CD14-positive monocyte (primary cell): ENCODE measurements around the gene TSPAN15. TPM values are rescaled to one million over a fixed set of nuclear protein-coding genes. Genes with fewer than 3 reads are reported as not detected.

Experiments
- DNase-seq, 3 donors: peaks; one replicate each; pipeline ENCODE4 v3.0.0-alpha.2; 2011 to 2022
- H2AFZ ChIP-seq: 2 replicates; pipeline ENCODE4 v1.6.0; 2012; ENCODE audit warnings: mild to moderate bottlenecking, low read depth, low read length, inconsistent platforms; ENCODE audit not compliant: insufficient read depth, poor library complexity, severe bottlenecking
- H3K27ac ChIP-seq, 2 donors: 1 replicate in 1 of 2; 2 replicates in 1 of 2; pipeline ENCODE4 v1.5.1; 2012 to 2013; ENCODE audit warnings: low read length in 2 of 2, control low read depth in 1 of 2, inconsistent platforms in 1 of 2, low read depth in 1 of 2, mild to moderate bottlenecking in 1 of 2
- H3K27me3 ChIP-seq, 2 donors: one replicate each; pipeline versions ENCODE4 v1.6.0 to v1.6.1; 2011 to 2013; ENCODE audit warnings: low read length in 2 of 2; ENCODE audit not compliant: control insufficient read depth in 2 of 2, insufficient read depth in 2 of 2
- H3K36me3 ChIP-seq, 2 donors: replicated peaks in 1 of 2; 1 replicate in 1 of 2; 2 replicates in 1 of 2; pipeline versions ENCODE4 v1.5.1 to v1.6.1; 2012 to 2013; ENCODE audit warnings: low read length in 2 of 2, control low read depth in 1 of 2, inconsistent platforms in 1 of 2, mild to moderate bottlenecking in 1 of 2; ENCODE audit not compliant: insufficient read depth in 2 of 2, control insufficient read depth in 1 of 2
- H3K4me1 ChIP-seq, 2 donors: 1 replicate in 1 of 2; 2 replicates in 1 of 2; pipeline versions ENCODE4 v1.5.1 to v1.6.1; 2012 to 2013; ENCODE audit warnings: low read length in 2 of 2, control low read depth in 1 of 2, inconsistent platforms in 1 of 2, mild to moderate bottlenecking in 1 of 2, moderate library complexity in 1 of 2; ENCODE audit not compliant: insufficient read depth in 2 of 2, control insufficient read depth in 1 of 2
- H3K4me2 ChIP-seq: replicated peaks from 2 replicates; pipeline ENCODE3; 2012; ENCODE audit warnings: low read length, moderate library complexity, mild to moderate bottlenecking; ENCODE audit not compliant: poor library complexity, severe bottlenecking; ENCODE audit errors: extremely low read depth
- H3K4me3 ChIP-seq, 3 experiments: fragments of 200-600 bp in 1 of 3; sonication (generic) in 1 of 3; replicated peaks in 1 of 3; 1 replicate in 2 of 3; 2 replicates in 1 of 3; pipeline ENCODE4 v1.5.1; 2011 to 2013; ENCODE audit warnings: low read length in 3 of 3, mild to moderate bottlenecking in 3 of 3, control low read depth in 2 of 3, low read depth in 2 of 3, inconsistent platforms in 1 of 3, moderate library complexity in 1 of 3
- H3K79me2 ChIP-seq: 2 replicates; pipeline ENCODE4 v1.6.0; 2012; ENCODE audit warnings: mild to moderate bottlenecking, control low read depth, inconsistent platforms, low read length, moderate library complexity; ENCODE audit not compliant: insufficient read depth
- H3K9ac ChIP-seq: 2 replicates; pipeline ENCODE4 v1.6.0; 2017; ENCODE audit warnings: low read length, mild to moderate bottlenecking; ENCODE audit not compliant: insufficient read depth, poor library complexity, severe bottlenecking
- H3K9me3 ChIP-seq, 2 donors: replicated peaks in 1 of 2; 1 replicate in 1 of 2; 2 replicates in 1 of 2; pipeline versions ENCODE4 v1.5.1 to v1.6.1; 2012 to 2013; ENCODE audit warnings: low read length in 2 of 2, control low read depth in 1 of 2; ENCODE audit not compliant: control insufficient read depth in 1 of 2, insufficient read depth in 1 of 2
- H4K20me1 ChIP-seq: 2 replicates; pipeline ENCODE4 v1.6.0; 2012; ENCODE audit warnings: mild to moderate bottlenecking, low read length, control low read depth, moderate library complexity; ENCODE audit not compliant: insufficient read depth
- H3K27ac Mint-ChIP-seq, 7 donors: one replicate each; pipeline ENCODE4 v1.8.0; 2020; ENCODE audit warnings: mild to moderate bottlenecking in 7 of 7, mixed read lengths in 7 of 7, moderate library complexity in 6 of 7, inconsistent platforms in 2 of 7
- H3K27me3 Mint-ChIP-seq, 3 donors: one replicate each; pipeline ENCODE4 v1.8.0; 2021 to 2022; ENCODE audit warnings: low read depth in 3 of 3, mild to moderate bottlenecking in 3 of 3, mixed read lengths in 3 of 3, moderate library complexity in 3 of 3, inconsistent platforms in 1 of 3
- H3K36me3 Mint-ChIP-seq, 2 donors: one replicate each; pipeline ENCODE4 v1.8.0; 2020; ENCODE audit warnings: mixed read lengths in 2 of 2, inconsistent platforms in 1 of 2, mild to moderate bottlenecking in 1 of 2
- H3K4me1 Mint-ChIP-seq: one replicate; pipeline ENCODE4 v1.8.0; 2020; ENCODE audit warnings: mild to moderate bottlenecking, mixed read lengths
- H3K4me3 Mint-ChIP-seq, 2 donors: one replicate each; pipeline ENCODE4 v1.8.0; 2020; ENCODE audit warnings: mild to moderate bottlenecking in 2 of 2, mixed read lengths in 2 of 2, moderate library complexity in 1 of 2
- H3K9me3 Mint-ChIP-seq, 7 donors: one replicate each; pipeline ENCODE4 v1.8.0; 2020 to 2022; ENCODE audit warnings: mixed read lengths in 7 of 7, mild to moderate bottlenecking in 6 of 7, moderate library complexity in 6 of 7, inconsistent platforms in 2 of 7
- CTCF ChIP-seq: fragments of 200-600 bp; IDR thresholded peaks from one replicate; pipeline ENCODE4 v1.8.0; 2022; ENCODE audit warnings: antibody characterized with exemption, mild to moderate bottlenecking
- WGBS: methylation state at CpG from one replicate; pipeline ENCODE4 v1.1.5; 2013; ENCODE audit warnings: missing lambda C conversion rate; ENCODE audit not compliant: insufficient coverage; 5-methylcytosine and 5-hydroxymethylcytosine counted together
- intact Hi-C, 2 donors: fragments of 100-400 bp; cut with micrococcal nuclease; formaldehyde crosslinking; loops; one replicate each; pipeline versions ENCODE4 v1.15.0 to v1.15.1; 2023
- polyA plus RNA-seq, 3 donors: library from polyadenylated mRNA; depleted of rRNA in 1 of 3; unstranded in 2 of 3; stranded (reverse) in 1 of 3; fragments of 300-500 nt in 2 of 3; fragments of >200 nt in 1 of 3; fragmentation: Illumina TruSeq in 2 of 3; gene quantifications; 1 replicate in 2 of 3; 2 replicates in 1 of 3; pipeline ENCODE4 v1.2.3, GENCODE V29; 2012 to 2021

The TSPAN15 gene
- polyA plus RNA-seq, 3 donors = 0.22 to 0.39 TPM; not detected in 1

- peaks cover under 1% of the 10 kb centered on the region in 2 donors for H3K4me1 ChIP-seq
- no peaks in the 10 kb centered on the region for H4K20me1 ChIP-seq
- H3K27me3 Mint-ChIP-seq = peaks cover 9 to 14% (median 10%) of the 10 kb centered on the region in 3 donors
- no peak overlapping the region for H3K4me2 ChIP-seq
- DNase-seq = no peak
- H3K27me3 ChIP-seq = peaks cover 8 to 13% of the 10 kb centered on the region in 2 donors
- peaks cover 0 to 2% of the 10 kb centered on the region in 2 donors for H3K36me3 Mint-ChIP-seq
- H3K9ac ChIP-seq = no peak overlapping the region
- H3K27ac ChIP-seq = no peak overlapping the region
- H3K4me3 Mint-ChIP-seq = no peak overlapping the region
- intact Hi-C loops = no loop called here
- H3K9me3 Mint-ChIP-seq = peaks cover 0 to 2% (median 0%) of the 10 kb centered on the region in 7 donors
- H3K9me3 ChIP-seq = no peaks in the 10 kb centered on the region
- WGBS = 97% methylated on average over 6 of the region's 8 CpGs
- no peaks in the 10 kb centered on the region for H3K36me3 ChIP-seq
- TF ChIP-seq CTCF = no peak
- peaks cover 7% of the 10 kb centered on the region for H3K4me1 Mint-ChIP-seq
- H3K4me3 ChIP-seq = no peak overlapping the region
- no peaks in the 10 kb centered on the region for H3K79me2 ChIP-seq
- H3K27ac Mint-ChIP-seq = no peak overlapping the region
- no peak overlapping the region for H2AFZ ChIP-seq
Measured at GRCh38 chr10:69456880-69457693, 5.8 kb downstream of the TSPAN15 start.

- H3K36me3 Mint-ChIP-seq = peaks cover 0 to under 1% of the 10 kb centered on the region in 2 donors
- Histone ChIP-seq H3K27ac (no peak overlapping the region), H3K4me1 (no peaks in the 10 kb centered on the region), H3K9ac (no peak overlapping the region), H3K4me2 (no peak overlapping the region), H3K36me3 (no peaks in the 10 kb centered on the region), H2AFZ (no peak overlapping the region), H3K4me3 (no peak overlapping the region), H3K79me2 (no peaks in the 10 kb centered on the region), H4K20me1 (no peaks in the 10 kb centered on the region), H3K9me3 (no peaks in the 10 kb centered on the region), H3K27me3 (peaks cover 2 to 6% of the 10 kb centered on the region in 2 donors)
- H3K27me3 Mint-ChIP-seq = peaks cover 3 to 9% (median 5%) of the 10 kb centered on the region in 3 donors
- no peak overlapping the region for H3K27ac Mint-ChIP-seq
- intact Hi-C loops = no loop called here
- H3K4me1 Mint-ChIP-seq = peaks cover 6% of the 10 kb centered on the region
- WGBS = 100% methylated on average over 4 of the region's 5 CpGs
- no peak overlapping the region for H3K4me3 Mint-ChIP-seq
- peaks cover 0 to 2% (median 0%) of the 10 kb centered on the region in 7 donors for H3K9me3 Mint-ChIP-seq
- DNase-seq = no peak
- no peak for TF ChIP-seq CTCF
Measured at GRCh38 chr10:69457771-69458237, 6.5 kb downstream of the TSPAN15 start.
